Activated gamma-delta T cell (primary cell): Measurements from ENCODE around the gene PNMA1.

Experiments used
- DNase-seq: peaks from one replicate; lab custom pipeline; 2025; lab: John Stamatoyannopoulos, UW

Gene PNMA1

GRCh38 chr14:73666583-73666982 is 47.6 kb downstream of the PNMA1 start:
- no peak for DNase-seq

GRCh38 chr14:73665130-73665529 is 49.1 kb downstream of the PNMA1 start:
- DNase-seq = no peak

GRCh38 chr14:73663548-73664212 is 50.5 kb downstream of the PNMA1 start:
- DNase-seq = no peak

GRCh38 chr14:73662487-73662943 is 51.7 kb downstream of the PNMA1 start:
- no peak for DNase-seq

GRCh38 chr14:73661872-73662271 is 52.3 kb downstream of the PNMA1 start:
- no peak for DNase-seq
